CD14-positive monocyte (primary cell): ENCODE data around the gene DHRS12. TPM values are rescaled to one million over a fixed set of nuclear protein-coding genes. Genes with fewer than 3 reads are reported as not detected.
A peak's percentile ranks its signal among the peaks of the same experiment; 100 is the strongest.

Source experiments
- DNase-seq, 3 donors: peaks; one replicate each; pipeline ENCODE4 v3.0.0-alpha.2; 2011 to 2022
- H2AFZ ChIP-seq: 2 replicates; pipeline ENCODE4 v1.6.0; 2012; ENCODE audit warnings: mild to moderate bottlenecking, low read depth, low read length, inconsistent platforms; ENCODE audit not compliant: insufficient read depth, poor library complexity, severe bottlenecking
- H3K27ac ChIP-seq, 2 donors: 1 replicate in 1 of 2; 2 replicates in 1 of 2; pipeline ENCODE4 v1.5.1; 2012 to 2013; ENCODE audit warnings: low read length in 2 of 2, control low read depth in 1 of 2, inconsistent platforms in 1 of 2, low read depth in 1 of 2, mild to moderate bottlenecking in 1 of 2
- H3K27me3 ChIP-seq, 2 donors: one replicate each; pipeline versions ENCODE4 v1.6.0 to v1.6.1; 2011 to 2013; ENCODE audit warnings: low read length in 2 of 2; ENCODE audit not compliant: control insufficient read depth in 2 of 2, insufficient read depth in 2 of 2
- H3K36me3 ChIP-seq, 2 donors: replicated peaks in 1 of 2; 1 replicate in 1 of 2; 2 replicates in 1 of 2; pipeline versions ENCODE4 v1.5.1 to v1.6.1; 2012 to 2013; ENCODE audit warnings: low read length in 2 of 2, control low read depth in 1 of 2, inconsistent platforms in 1 of 2, mild to moderate bottlenecking in 1 of 2; ENCODE audit not compliant: insufficient read depth in 2 of 2, control insufficient read depth in 1 of 2
- H3K4me1 ChIP-seq, 2 donors: 1 replicate in 1 of 2; 2 replicates in 1 of 2; pipeline versions ENCODE4 v1.5.1 to v1.6.1; 2012 to 2013; ENCODE audit warnings: low read length in 2 of 2, control low read depth in 1 of 2, inconsistent platforms in 1 of 2, mild to moderate bottlenecking in 1 of 2, moderate library complexity in 1 of 2; ENCODE audit not compliant: insufficient read depth in 2 of 2, control insufficient read depth in 1 of 2
- H3K4me2 ChIP-seq: replicated peaks from 2 replicates; pipeline ENCODE3; 2012; ENCODE audit warnings: low read length, moderate library complexity, mild to moderate bottlenecking; ENCODE audit not compliant: poor library complexity, severe bottlenecking; ENCODE audit errors: extremely low read depth
- H3K4me3 ChIP-seq, 3 experiments: fragments of 200-600 bp in 1 of 3; sonication (generic) in 1 of 3; replicated peaks in 1 of 3; 1 replicate in 2 of 3; 2 replicates in 1 of 3; pipeline ENCODE4 v1.5.1; 2011 to 2013; ENCODE audit warnings: low read length in 3 of 3, mild to moderate bottlenecking in 3 of 3, control low read depth in 2 of 3, low read depth in 2 of 3, inconsistent platforms in 1 of 3, moderate library complexity in 1 of 3
- H3K79me2 ChIP-seq: 2 replicates; pipeline ENCODE4 v1.6.0; 2012; ENCODE audit warnings: mild to moderate bottlenecking, control low read depth, inconsistent platforms, low read length, moderate library complexity; ENCODE audit not compliant: insufficient read depth
- H3K9ac ChIP-seq: 2 replicates; pipeline ENCODE4 v1.6.0; 2017; ENCODE audit warnings: low read length, mild to moderate bottlenecking; ENCODE audit not compliant: insufficient read depth, poor library complexity, severe bottlenecking
- H3K9me3 ChIP-seq, 2 donors: replicated peaks in 1 of 2; 1 replicate in 1 of 2; 2 replicates in 1 of 2; pipeline versions ENCODE4 v1.5.1 to v1.6.1; 2012 to 2013; ENCODE audit warnings: low read length in 2 of 2, control low read depth in 1 of 2; ENCODE audit not compliant: control insufficient read depth in 1 of 2, insufficient read depth in 1 of 2
- H4K20me1 ChIP-seq: 2 replicates; pipeline ENCODE4 v1.6.0; 2012; ENCODE audit warnings: mild to moderate bottlenecking, low read length, control low read depth, moderate library complexity; ENCODE audit not compliant: insufficient read depth
- H3K27ac Mint-ChIP-seq, 7 donors: one replicate each; pipeline ENCODE4 v1.8.0; 2020; ENCODE audit warnings: mild to moderate bottlenecking in 7 of 7, mixed read lengths in 7 of 7, moderate library complexity in 6 of 7, inconsistent platforms in 2 of 7
- H3K27me3 Mint-ChIP-seq, 3 donors: one replicate each; pipeline ENCODE4 v1.8.0; 2021 to 2022; ENCODE audit warnings: low read depth in 3 of 3, mild to moderate bottlenecking in 3 of 3, mixed read lengths in 3 of 3, moderate library complexity in 3 of 3, inconsistent platforms in 1 of 3
- H3K36me3 Mint-ChIP-seq, 2 donors: one replicate each; pipeline ENCODE4 v1.8.0; 2020; ENCODE audit warnings: mixed read lengths in 2 of 2, inconsistent platforms in 1 of 2, mild to moderate bottlenecking in 1 of 2
- H3K4me1 Mint-ChIP-seq: one replicate; pipeline ENCODE4 v1.8.0; 2020; ENCODE audit warnings: mild to moderate bottlenecking, mixed read lengths
- H3K4me3 Mint-ChIP-seq, 2 donors: one replicate each; pipeline ENCODE4 v1.8.0; 2020; ENCODE audit warnings: mild to moderate bottlenecking in 2 of 2, mixed read lengths in 2 of 2, moderate library complexity in 1 of 2
- H3K9me3 Mint-ChIP-seq, 7 donors: one replicate each; pipeline ENCODE4 v1.8.0; 2020 to 2022; ENCODE audit warnings: mixed read lengths in 7 of 7, mild to moderate bottlenecking in 6 of 7, moderate library complexity in 6 of 7, inconsistent platforms in 2 of 7
- WGBS: methylation state at CpG from one replicate; pipeline ENCODE4 v1.1.5; 2013; ENCODE audit warnings: missing lambda C conversion rate; ENCODE audit not compliant: insufficient coverage; 5-methylcytosine and 5-hydroxymethylcytosine counted together
- intact Hi-C, 2 donors: fragments of 100-400 bp; cut with micrococcal nuclease; formaldehyde crosslinking; loops; one replicate each; pipeline versions ENCODE4 v1.15.0 to v1.15.1; 2023
- polyA plus RNA-seq, 3 donors: library from polyadenylated mRNA; depleted of rRNA in 1 of 3; unstranded in 2 of 3; stranded (reverse) in 1 of 3; fragments of 300-500 nt in 2 of 3; fragments of >200 nt in 1 of 3; fragmentation: Illumina TruSeq in 2 of 3; gene quantifications; 1 replicate in 2 of 3; 2 replicates in 1 of 3; pipeline ENCODE4 v1.2.3, GENCODE V29; 2012 to 2021
- TF ChIP-seq, protein P1 (sequence below): fragments of 200-600 bp; IDR thresholded peaks from one replicate; pipeline ENCODE4 v1.8.0; 2022; ENCODE audit warnings: antibody characterized with exemption, mild to moderate bottlenecking

DHRS12 gene
- polyA plus RNA-seq, 3 donors, result 7.6 to 20.2 (median 20.0) TPM

DNA sequence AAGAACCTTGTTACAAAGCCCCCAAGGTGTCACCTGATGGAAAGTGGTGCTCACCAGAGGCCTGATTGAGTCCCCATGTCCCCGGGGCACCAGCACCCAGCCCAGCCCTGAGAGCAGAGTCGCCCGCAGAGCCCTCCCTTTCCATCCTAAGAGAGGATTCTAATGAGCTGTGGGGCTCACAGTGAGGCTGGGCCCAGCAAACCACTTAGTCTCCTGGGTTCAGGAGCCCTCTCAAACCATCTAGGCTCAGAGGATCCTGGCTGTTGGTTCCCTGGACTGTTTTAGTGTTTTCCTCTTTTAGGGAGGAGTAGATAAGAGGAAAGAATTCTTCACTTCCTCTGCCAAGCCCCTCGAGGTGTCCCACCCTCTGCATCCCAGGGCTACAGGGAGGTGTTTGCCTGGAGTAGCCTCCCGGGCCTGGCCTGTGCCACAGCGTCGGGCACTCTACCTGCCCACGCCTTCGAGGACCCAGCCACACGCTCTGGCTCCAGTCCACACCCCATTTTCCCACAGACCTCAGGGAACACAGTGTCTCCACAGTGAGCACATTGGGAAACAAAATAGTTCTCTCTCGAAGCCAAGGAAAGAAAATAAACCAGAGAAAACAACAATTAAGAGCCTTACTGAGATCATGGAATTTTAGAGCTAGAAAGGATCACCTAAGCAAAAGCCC is 34.4 kb downstream of the DHRS12 start:
- intact Hi-C loops, result no loop called here
- H3K4me3 Mint-ChIP-seq, result no peak overlapping the region

DNA sequence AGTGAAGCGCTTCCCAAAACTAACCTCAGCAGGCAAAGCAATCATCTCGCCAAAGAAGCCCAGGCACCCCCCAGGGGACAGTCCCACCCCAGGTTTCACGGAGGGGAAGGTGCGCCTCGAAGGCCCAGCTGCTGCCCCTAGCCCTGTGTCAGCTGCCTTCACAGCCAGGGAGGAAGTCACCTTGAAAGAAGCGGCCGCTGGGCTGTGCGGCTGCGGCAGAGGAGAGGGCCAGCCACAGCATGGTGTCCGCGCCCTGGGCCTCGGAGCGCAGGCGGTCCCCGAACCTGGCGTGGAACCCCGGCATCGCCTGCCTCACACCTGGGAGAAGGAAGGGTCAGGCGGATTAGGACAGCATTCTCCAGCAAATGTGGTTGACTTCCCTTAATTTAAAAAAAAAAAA is 35.0 kb downstream of the DHRS12 start:
- WGBS, result 93% methylated on average over 15 of the region's 19 CpGs
- H3K4me1 ChIP-seq, result no peaks in the 10 kb centered on the region
- Mint-ChIP-seq H3K27me3 (peaks cover 3 to 6% (median 3%) of the 10 kb centered on the region in 3 donors), H3K4me3 (no peak overlapping the region), H3K4me1 (peaks cover 3% of the 10 kb centered on the region), H3K27ac (peak overlapping the region in 1 of 7 donors; percentile 28), H3K9me3 (peaks cover 0 to 2% (median 0%) of the 10 kb centered on the region in 7 donors), H3K36me3 (peaks cover 39 to 40% of the 10 kb centered on the region in 2 donors)
- H3K79me2 ChIP-seq, result no peaks in the 10 kb centered on the region
- peaks cover 33 to 49% of the 10 kb centered on the region in 2 donors for H3K36me3 ChIP-seq
- DNase-seq, result no peak
- H3K9ac ChIP-seq, result no peak overlapping the region
- intact Hi-C loops, result no loop called here
- H3K4me3 ChIP-seq, result no peak overlapping the region
- H3K27me3 ChIP-seq, result peaks cover 0 to 5% of the 10 kb centered on the region in 2 donors
- H3K27ac ChIP-seq, result no peak overlapping the region
- TF ChIP-seq, protein P1, sequence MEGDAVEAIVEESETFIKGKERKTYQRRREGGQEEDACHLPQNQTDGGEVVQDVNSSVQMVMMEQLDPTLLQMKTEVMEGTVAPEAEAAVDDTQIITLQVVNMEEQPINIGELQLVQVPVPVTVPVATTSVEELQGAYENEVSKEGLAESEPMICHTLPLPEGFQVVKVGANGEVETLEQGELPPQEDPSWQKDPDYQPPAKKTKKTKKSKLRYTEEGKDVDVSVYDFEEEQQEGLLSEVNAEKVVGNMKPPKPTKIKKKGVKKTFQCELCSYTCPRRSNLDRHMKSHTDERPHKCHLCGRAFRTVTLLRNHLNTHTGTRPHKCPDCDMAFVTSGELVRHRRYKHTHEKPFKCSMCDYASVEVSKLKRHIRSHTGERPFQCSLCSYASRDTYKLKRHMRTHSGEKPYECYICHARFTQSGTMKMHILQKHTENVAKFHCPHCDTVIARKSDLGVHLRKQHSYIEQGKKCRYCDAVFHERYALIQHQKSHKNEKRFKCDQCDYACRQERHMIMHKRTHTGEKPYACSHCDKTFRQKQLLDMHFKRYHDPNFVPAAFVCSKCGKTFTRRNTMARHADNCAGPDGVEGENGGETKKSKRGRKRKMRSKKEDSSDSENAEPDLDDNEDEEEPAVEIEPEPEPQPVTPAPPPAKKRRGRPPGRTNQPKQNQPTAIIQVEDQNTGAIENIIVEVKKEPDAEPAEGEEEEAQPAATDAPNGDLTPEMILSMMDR, result no peak
- no peaks in the 10 kb centered on the region for H3K9me3 ChIP-seq
- no peak overlapping the region for H3K4me2 ChIP-seq
- no peaks in the 10 kb centered on the region for H4K20me1 ChIP-seq
- H2AFZ ChIP-seq, result no peak overlapping the region

More for the DNA sequence above, 34.4 kb downstream of the DHRS12 start:
- 96% methylated on average over 6 of the region's 11 CpGs for WGBS
- no peaks in the 10 kb centered on the region for H3K79me2 ChIP-seq
- no peak overlapping the region for H3K4me2 ChIP-seq
- H3K9ac ChIP-seq, result no peak overlapping the region
- TF ChIP-seq, protein P1, result no peak
- no peaks in the 10 kb centered on the region for H4K20me1 ChIP-seq
- no peak overlapping the region for H2AFZ ChIP-seq
- no peaks in the 10 kb centered on the region for H3K4me1 ChIP-seq
- Mint-ChIP-seq H3K9me3 (peaks cover 0 to 2% (median 0%) of the 10 kb centered on the region in 7 donors), H3K27ac (peak overlapping the region in 3 of 7 donors; percentile 10 to 76 (median 58)), H3K36me3 (peaks cover 34 to 36% of the 10 kb centered on the region in 2 donors), H3K4me1 (no peaks in the 10 kb centered on the region), H3K27me3 (peaks cover 3 to 6% (median 3%) of the 10 kb centered on the region in 3 donors)
- peaks cover 28 to 43% of the 10 kb centered on the region in 2 donors for H3K36me3 ChIP-seq
- H3K27me3 ChIP-seq, result peaks cover 0 to 5% of the 10 kb centered on the region in 2 donors
- no peak overlapping the region for H3K27ac ChIP-seq
- no peak overlapping the region for H3K4me3 ChIP-seq
- DNase-seq, result no peak
- H3K9me3 ChIP-seq, result no peaks in the 10 kb centered on the region
